T-helper 2 cell treated with Interferon-gamma antibody and Interleukin-4, amounts not matched to agents 100 ng/mL and 5 ng/mL, for 36 hours (primary cell): ENCODE data around the gene CENPU. TPM values are rescaled to one million over a fixed set of nuclear protein-coding genes. Genes with fewer than 3 reads are reported as not detected.
"Not testable (repeated sequence)": the region's sequence is repeated elsewhere in the genome, so short reads cannot be mapped to it uniquely, and the experiment has no call there.

ENCODE experiments used
- intact Hi-C: fragments of 100-400 bp; cut with micrococcal nuclease; formaldehyde crosslinking; loops from one replicate; pipeline ENCODE4 v1.15.1; 2023
- total RNA-seq: library from RNA; stranded (reverse); gene quantifications from 2 replicates; pipeline ENCODE4 v1.2.3, GENCODE V29; 2022

Gene CENPU
- total RNA-seq, 1 donor from 2014 or later, result 69.3 TPM

GRCh38 chr4:184752496-184753275, 18.8 kb upstream of the CENPU start:
- intact Hi-C loops, result no loop called here

GRCh38 chr4:184751585-184751956, 17.7 kb upstream of the CENPU start:
- intact Hi-C loops, result no loop called here

GRCh38 chr4:184750926-184751584, 17.2 kb upstream of the CENPU start:
- intact Hi-C loops, result no loop called here

GRCh38 chr4:184748251-184748652, 14.4 kb upstream of the CENPU start:
- intact Hi-C loops, result loop anchor here (5.0 to 10.0 kb wide), 2 partner anchors 234 to 387 kb away; no protein-coding TSS in a partner anchor

- intact Hi-C loops, result loop anchor here (2.0 to 10.0 kb wide), 3 partner anchors 235 to 388 kb away; no protein-coding TSS in a partner anchor
Measured at GRCh38 chr4:184747034-184747830, 13.3 kb upstream of the CENPU start.

- intact Hi-C loops, result loop anchor here (1.0 to 10.0 kb wide), 6 partner anchors 16 to 389 kb away; partner anchors contain the start of gene ACSL1
Measured at GRCh38 chr4:184745831-184746795, 12.2 kb upstream of the CENPU start.

- intact Hi-C loops, result loop anchor here (10.0 kb wide), 1 partner anchor 391 kb away; no protein-coding TSS in a partner anchor
Measured at GRCh38 chr4:184744236-184744635, 10.3 kb upstream of the CENPU start.

- intact Hi-C loops, result loop anchor here (10.0 kb wide), 1 partner anchor 391 kb away; no protein-coding TSS in a partner anchor
Measured at GRCh38 chr4:184743650-184744049, 9.8 kb upstream of the CENPU start.

GRCh38 chr4:184741651-184742050, 7.8 kb upstream of the CENPU start:
- intact Hi-C loops, result loop anchor here (10.0 kb wide), 1 partner anchor 393 kb away; no protein-coding TSS in a partner anchor

- intact Hi-C loops, result loop anchor here (10.0 kb wide), 1 partner anchor 394 kb away; no protein-coding TSS in a partner anchor
Measured at GRCh38 chr4:184740980-184741391, 7.1 kb upstream of the CENPU start.

GRCh38 chr4:184739575-184739974, 5.7 kb upstream of the CENPU start:
- intact Hi-C loops, result not testable (repeated sequence)

GRCh38 chr4:184734758-184735157, 862 bp upstream of the CENPU start:
- intact Hi-C loops, result loop anchor here (1.0 to 5.0 kb wide), 11 partner anchors 28 to 1292 kb away; partner anchors contain the start of genes ACSL1, CASP3, CDKN2AIP and IRF2

- intact Hi-C loops, result loop anchor here (5.0 kb wide), 3 partner anchors 65 to 1290 kb away; partner anchors contain the start of gene CDKN2AIP
Measured at GRCh38 chr4:184732126-184732525, 1.8 kb downstream of the CENPU start.

- intact Hi-C loops, result loop anchor here (5.0 kb wide), 3 partner anchors 64 to 1289 kb away; partner anchors contain the start of gene CDKN2AIP
Measured at GRCh38 chr4:184731056-184731455, 2.8 kb downstream of the CENPU start.

GRCh38 chr4:184729946-184730345, 4.0 kb downstream of the CENPU start:
- intact Hi-C loops, result loop anchor here (5.0 kb wide), 3 partner anchors 63 to 1288 kb away; partner anchors contain the start of gene CDKN2AIP

- intact Hi-C loops, result no loop called here
Measured at GRCh38 chr4:184728858-184729257, 5.0 kb downstream of the CENPU start.

- intact Hi-C loops, result no loop called here
Measured at GRCh38 chr4:184727430-184727829, 6.5 kb downstream of the CENPU start.

- intact Hi-C loops, result no loop called here
Measured at GRCh38 chr4:184722798-184723197, 11.1 kb downstream of the CENPU start.

GRCh38 chr4:184721254-184721653, 12.6 kb downstream of the CENPU start:
- intact Hi-C loops, result no loop called here

- intact Hi-C loops, result no loop called here
Measured at GRCh38 chr4:184719407-184719806, 14.5 kb downstream of the CENPU start.
